Measurements from ENCODE around the gene HOXD12. TPM values are rescaled to one million over a fixed set of nuclear protein-coding genes. Genes with fewer than 3 reads are reported as not detected.

Gene HOXD12
- total RNA-seq, 4 donors from 2014 or later = not detected

GRCh38 chr2:176096986-176097819 is 2.4 kb upstream of the HOXD12 start:
- peak overlapping the region; percentile 36 to 57 (median 46) for H3K4me3 ChIP-seq
- no peaks in the 10 kb centered on the region for H3K36me3 ChIP-seq
- 5% methylated on average over 19 of the region's 45 CpGs for WGBS
- intact Hi-C loops (cut with DNase I) = loop anchor here (2.0 kb wide), 1 partner anchor 406 kb away; no protein-coding TSS in a partner anchor
- no peak for DNase-seq (ENCODE audit: extremely low spot score)
- no peak for TF ChIP-seq POLR2A (IDR thresholded peaks at IDR 0.05; ENCODE audit: low read depth)
- TF ChIP-seq EP300 (IDR thresholded peaks at IDR 0.05) = no peak
- TF ChIP-seq CTCF (IDR thresholded peaks at IDR 0.05) = peak; percentile 63 to 89 (median 67)
- peak in 1 of 2 donors; percentile 51 for TF ChIP-seq POLR2AphosphoS5 (IDR thresholded peaks at IDR 0.05)
- peaks cover 16 to 60% (median 54%) of the 10 kb centered on the region in 4 donors for H3K4me1 ChIP-seq
- peaks cover 3 to 100% (median 98%) of the 10 kb centered on the region in 4 donors for H3K27me3 ChIP-seq
- no peak overlapping the region for H3K27ac ChIP-seq (replicated peaks in 1 of 4)
- H3K9me3 ChIP-seq = no peaks in the 10 kb centered on the region

- intact Hi-C loops (cut with DNase I) = loop anchor here (2.0 kb wide), 1 partner anchor 407 kb away; no protein-coding TSS in a partner anchor
- H3K4me1 ChIP-seq = peaks cover 16 to 53% (median 47%) of the 10 kb centered on the region in 4 donors
- H3K9me3 ChIP-seq = no peaks in the 10 kb centered on the region
- H3K27ac ChIP-seq (replicated peaks in 1 of 4) = no peak overlapping the region
- no peak for DNase-seq (ENCODE audit: extremely low spot score)
- under 1% methylated on average over 17 of the region's 18 CpGs for WGBS
- peaks cover 3 to 100% (median 98%) of the 10 kb centered on the region in 4 donors for H3K27me3 ChIP-seq
- no peaks in the 10 kb centered on the region for H3K36me3 ChIP-seq
- no peak for TF ChIP-seq EP300 (IDR thresholded peaks at IDR 0.05)
- TF ChIP-seq POLR2A (IDR thresholded peaks at IDR 0.05; ENCODE audit: low read depth) = no peak
- TF ChIP-seq POLR2AphosphoS5 (IDR thresholded peaks at IDR 0.05) = no peak
- no peak for TF ChIP-seq CTCF (IDR thresholded peaks at IDR 0.05)
- peak overlapping the region; percentile 36 to 57 (median 46) for H3K4me3 ChIP-seq
These were observed 1.7 kb upstream of the HOXD12 start for GRCh38 chr2:176097820-176098365.

GRCh38 chr2:176098366-176099158 is 1.0 kb upstream of the HOXD12 start:
- Histone ChIP-seq H3K4me3 (no peak overlapping the region), H3K27ac (replicated peaks in 1 of 4) (no peak overlapping the region), H3K27me3 (peaks cover 0 to 100% (median 96%) of the 10 kb centered on the region in 4 donors), H3K4me1 (peaks cover 11 to 46% (median 41%) of the 10 kb centered on the region in 4 donors), H3K36me3 (no peaks in the 10 kb centered on the region), H3K9me3 (no peaks in the 10 kb centered on the region)
- DNase-seq (ENCODE audit: extremely low spot score) = no peak
- WGBS = 7% methylated on average over 5 of the region's 35 CpGs
- intact Hi-C loops (cut with DNase I) = no loop called here
- no peak for TF ChIP-seq POLR2AphosphoS5 (IDR thresholded peaks at IDR 0.05)
- no peak for TF ChIP-seq EP300 (IDR thresholded peaks at IDR 0.05)
- no peak for TF ChIP-seq POLR2A (IDR thresholded peaks at IDR 0.05; ENCODE audit: low read depth)
- no peak for TF ChIP-seq CTCF (IDR thresholded peaks at IDR 0.05)

- peaks cover 14 to 50% (median 47%) of the 10 kb centered on the region in 4 donors for H3K4me1 ChIP-seq
- no peaks in the 10 kb centered on the region for H3K36me3 ChIP-seq
- intact Hi-C loops (cut with DNase I) = no loop called here
- no peak for DNase-seq (ENCODE audit: extremely low spot score)
- no peak overlapping the region for H3K4me3 ChIP-seq
- TF ChIP-seq CTCF (IDR thresholded peaks at IDR 0.05) (no peak), EP300 (IDR thresholded peaks at IDR 0.05) (no peak), POLR2A (IDR thresholded peaks at IDR 0.05; ENCODE audit: low read depth) (no peak), POLR2AphosphoS5 (IDR thresholded peaks at IDR 0.05) (no peak)
- no peaks in the 10 kb centered on the region for H3K9me3 ChIP-seq
- H3K27me3 ChIP-seq = peaks cover under 1 to 100% (median 96%) of the 10 kb centered on the region in 4 donors
- H3K27ac ChIP-seq (replicated peaks in 1 of 4) = no peak overlapping the region
- WGBS = 8% methylated on average over 24 of the region's 30 CpGs
These were observed 352 bp upstream of the HOXD12 start for GRCh38 chr2:176099159-176099727.

Measured in esophagus muscularis mucosa (tissue), 4 donors.